GM18868 (cell line): ENCODE measurements around the gene CHD6.
A peak's percentile ranks its signal among the peaks of the same experiment; 100 is the strongest.

ENCODE experiments used
- ATAC-seq: cut with Tn5 transposase; IDR thresholded peaks from one replicate; pipeline ENCODE4 v1.9.1; 2021; ENCODE audit warnings: mild to moderate bottlenecking, moderate library complexity; ENCODE audit not compliant: unreplicated experiment

The CHD6 gene

DNA sequence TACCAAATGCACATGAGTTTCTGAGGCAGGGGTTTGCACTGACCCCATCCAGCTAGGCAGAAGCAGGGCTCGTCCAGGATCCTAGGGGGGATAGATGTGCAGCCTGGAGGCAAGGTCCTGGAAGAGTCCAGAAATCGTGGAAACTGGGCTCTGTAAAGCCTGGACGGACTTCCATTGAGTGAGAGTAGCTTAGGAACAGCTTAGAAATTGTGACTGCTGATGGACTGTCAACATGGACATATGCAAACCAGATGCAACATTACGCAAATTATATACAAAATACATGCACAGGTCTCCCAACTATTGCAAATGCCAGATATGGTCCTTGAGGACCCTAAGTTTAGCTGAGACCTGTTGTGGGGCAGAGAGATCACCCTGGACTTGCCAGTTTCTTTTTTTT, 246.8 kb downstream of the CHD6 start:
- no peak for ATAC-seq

GRCh38 chr20:41370176-41370575, 248.0 kb downstream of the CHD6 start:
- ATAC-seq, result no peak

DNA sequence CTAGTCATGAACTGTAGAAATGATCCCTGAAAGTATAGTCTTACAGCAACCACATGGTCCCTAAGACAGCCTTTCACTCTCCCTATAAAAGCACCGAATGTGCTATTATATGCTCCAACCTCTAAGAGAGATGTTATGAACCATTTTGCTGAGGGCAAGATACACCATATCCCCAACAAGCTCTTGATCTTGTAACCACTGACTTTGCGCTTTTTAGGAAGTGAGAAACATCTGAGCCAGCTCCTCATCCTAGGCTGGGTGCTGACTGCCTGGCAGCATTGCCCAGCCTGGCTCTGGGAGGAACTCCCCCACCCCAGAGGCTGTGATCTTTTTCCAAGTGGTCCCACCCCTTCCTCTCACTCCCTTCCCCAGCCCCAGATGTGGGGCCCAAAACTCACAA, 248.5 kb downstream of the CHD6 start:
- ATAC-seq, result peak; percentile 60

- ATAC-seq, result no peak
Measured at GRCh38 chr20:41367956-41368355, 250.2 kb downstream of the CHD6 start.

DNA sequence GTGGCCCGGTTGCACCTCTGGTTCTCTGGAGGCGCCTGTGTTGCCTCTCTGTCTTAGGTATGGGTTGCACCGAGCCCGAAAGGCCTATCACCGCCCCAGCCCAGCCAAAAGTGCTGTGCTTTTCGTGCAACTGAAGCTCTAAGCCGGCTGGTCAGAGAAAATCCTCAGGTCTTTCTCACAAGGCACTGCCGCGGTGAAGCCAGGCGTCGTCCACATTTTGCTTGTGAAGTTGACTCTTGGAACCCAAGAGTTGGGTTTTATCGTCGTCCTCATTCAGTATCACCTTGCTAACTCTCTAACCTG, 250.8 kb downstream of the CHD6 start:
- no peak for ATAC-seq

- ATAC-seq, result no peak
Measured at GRCh38 chr20:41366546-41367392, 251.4 kb downstream of the CHD6 start, which contains the start of gene EMILIN3. EMILIN3 (minus strand) TSS chr20:41366818; CDS start chr20:41366634, 184 bp downstream.

- ATAC-seq, result no peak
Measured at GRCh38 chr20:41365777-41366545, 252.2 kb downstream of the CHD6 start.

- ATAC-seq, result no peak
Measured at GRCh38 chr20:41364967-41365765, 253.0 kb downstream of the CHD6 start.

GRCh38 chr20:41364236-41364855, 253.8 kb downstream of the CHD6 start:
- no peak for ATAC-seq

- ATAC-seq, result no peak
Measured at GRCh38 chr20:41363601-41364000, 254.6 kb downstream of the CHD6 start.

GRCh38 chr20:41362748-41363140, 255.4 kb downstream of the CHD6 start:
- ATAC-seq, result no peak

- ATAC-seq, result no peak
Measured at GRCh38 chr20:41361757-41362747, 256.1 kb downstream of the CHD6 start.

- no peak for ATAC-seq
Measured at GRCh38 chr20:41360831-41361756, 257.1 kb downstream of the CHD6 start.

- ATAC-seq, result no peak
Measured at GRCh38 chr20:41359541-41360011, 258.6 kb downstream of the CHD6 start.

GRCh38 chr20:41358717-41359116, 259.5 kb downstream of the CHD6 start:
- no peak for ATAC-seq

DNA sequence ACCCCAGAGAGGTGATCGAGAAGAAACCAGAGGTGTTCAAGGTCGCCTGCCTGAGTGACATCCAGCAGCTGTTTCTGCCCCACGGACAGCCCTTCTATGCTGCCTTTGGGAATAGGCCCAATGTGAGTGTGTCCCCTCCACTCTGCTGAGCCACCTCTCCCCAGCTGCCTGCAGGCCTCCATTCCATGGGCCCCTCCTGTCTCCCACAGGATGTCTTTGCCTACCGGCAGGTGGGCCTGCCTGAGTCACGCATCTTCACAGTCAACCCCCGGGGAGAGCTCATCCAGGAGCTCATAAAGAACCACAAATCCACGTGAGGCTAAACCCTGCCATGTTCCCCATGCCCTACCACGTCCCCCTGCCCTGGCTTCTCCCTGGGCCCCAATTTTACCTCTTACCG, 259.9 kb downstream of the CHD6 start:
- ATAC-seq, result no peak

DNA sequence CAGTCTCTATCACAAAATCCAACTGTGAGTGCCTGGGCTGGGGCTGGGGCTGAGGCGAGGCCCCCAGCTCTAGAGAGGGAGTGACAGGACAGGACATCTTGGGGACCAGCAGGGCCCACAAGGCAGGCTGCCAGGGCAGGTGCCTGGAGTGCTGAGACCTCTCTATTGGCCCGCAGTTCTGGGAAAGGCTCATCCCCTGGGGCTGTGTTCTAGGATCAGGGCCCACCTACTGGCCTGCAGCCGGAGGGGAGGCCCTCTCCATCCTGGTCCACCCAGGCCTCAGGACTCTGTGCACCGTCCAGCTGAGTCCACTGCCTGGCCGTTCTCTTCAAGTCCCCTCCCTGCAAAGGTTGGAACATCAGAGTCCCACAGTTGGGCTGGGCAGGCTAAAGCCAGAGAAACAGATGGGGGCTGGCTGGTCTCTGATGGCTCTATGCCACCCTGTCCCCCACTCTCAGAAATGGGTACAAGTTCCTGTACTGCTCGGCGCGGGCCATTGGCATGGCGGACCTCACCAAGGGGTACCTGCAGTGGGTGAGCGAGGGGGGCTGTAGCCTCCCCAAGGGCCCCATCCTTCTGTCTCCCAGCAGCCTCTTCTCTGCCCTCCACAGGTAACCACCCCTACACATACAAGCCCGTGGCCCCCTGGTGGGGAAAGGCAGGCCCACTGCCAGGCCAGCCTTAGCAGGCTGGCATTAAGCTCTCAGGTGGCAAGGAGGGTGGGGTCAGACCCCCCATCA, 260.6 kb downstream of the CHD6 start:
- no peak for ATAC-seq

DNA sequence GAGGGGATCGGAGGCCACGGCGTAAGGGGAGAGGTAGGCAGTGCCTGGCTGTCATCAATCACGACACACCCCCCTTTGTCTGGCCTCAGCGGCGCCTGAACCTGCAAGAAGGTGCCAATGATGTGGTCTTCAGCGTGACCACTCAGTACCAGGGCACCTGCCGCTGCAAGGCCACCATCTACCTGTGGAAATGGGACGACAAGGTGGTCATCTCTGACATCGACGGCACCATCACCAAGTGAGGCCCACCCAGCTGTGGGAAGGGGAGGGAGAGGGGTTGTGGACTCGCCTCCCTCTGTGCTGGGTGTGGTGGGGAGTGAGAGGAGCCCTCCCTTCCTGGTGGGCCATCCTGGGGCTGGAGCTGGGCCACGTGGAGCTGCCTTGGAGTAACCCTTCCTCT, 261.2 kb downstream of the CHD6 start:
- no peak for ATAC-seq
